HL-60/S4 treated with retinoic acid at 250 ng/mL for 4 days and 3 days (cell line): ENCODE results near the gene TDP1.
"Not testable (repeated sequence)": the region's sequence is repeated elsewhere in the genome, so short reads cannot be mapped to it uniquely, and the experiment has no call there.

Source experiments
- in situ Hi-C: fragments of 300-500 bp; cut with MboI; formaldehyde crosslinking; loops from 2 replicates; pipeline ENCODE4 v1.7.0; 2022; ENCODE audit warnings: low sequenced_read_pairs

TDP1 gene

DNA sequence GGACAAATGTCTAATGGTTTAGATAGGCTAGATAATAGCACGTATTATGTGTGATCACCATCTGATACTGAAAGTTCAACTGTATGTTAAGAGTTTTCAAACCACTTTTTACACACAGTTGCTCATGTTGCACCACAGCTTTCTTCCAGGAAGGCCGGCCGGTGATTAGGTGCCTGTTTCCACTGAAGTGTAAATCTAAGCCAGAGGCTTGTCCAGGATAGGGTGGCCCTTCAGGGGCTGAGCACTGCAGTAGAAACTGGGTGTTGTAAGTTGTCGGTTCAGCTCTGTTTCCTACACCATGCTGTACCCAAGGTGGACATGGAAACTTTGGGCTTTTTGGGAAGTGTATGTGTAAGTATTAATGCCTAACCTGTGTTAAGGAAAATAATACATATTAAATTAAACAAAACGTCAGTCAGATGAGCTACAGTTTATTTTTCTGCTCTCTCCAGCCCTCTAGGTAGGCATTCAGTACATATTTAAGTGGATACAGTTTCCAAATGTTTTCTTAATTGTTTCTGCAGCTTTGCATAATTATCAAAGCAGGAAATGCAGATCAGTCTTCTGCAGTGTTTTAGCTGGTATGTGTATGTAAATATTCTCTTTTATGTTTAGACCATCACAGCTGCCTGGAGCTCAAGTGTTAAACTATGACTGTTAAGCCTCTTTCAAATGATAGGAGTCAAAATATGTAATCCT is 30.9 kb downstream of the TDP1 start:
- in situ Hi-C loops = loop anchor here (25.0 kb wide), 1 partner anchor 251 kb away; no protein-coding TSS in a partner anchor

DNA sequence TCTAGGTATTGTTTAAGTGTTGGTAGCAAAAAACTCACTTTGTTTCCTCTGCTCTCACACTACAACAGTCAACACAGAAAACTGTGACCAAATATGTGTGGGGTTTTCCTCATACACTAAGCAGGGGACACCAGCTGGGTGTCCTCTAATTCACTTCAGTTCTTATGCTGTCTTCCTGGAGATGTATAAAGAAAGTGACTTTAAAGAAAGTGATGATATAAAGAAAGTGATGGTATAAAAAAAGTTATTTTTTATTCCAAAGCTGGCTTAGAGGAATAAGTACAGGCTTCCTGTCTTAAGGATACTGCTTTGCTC is 31.4 kb downstream of the TDP1 start:
- in situ Hi-C loops = loop anchor here (25.0 kb wide), 1 partner anchor 250 kb away; no protein-coding TSS in a partner anchor

DNA sequence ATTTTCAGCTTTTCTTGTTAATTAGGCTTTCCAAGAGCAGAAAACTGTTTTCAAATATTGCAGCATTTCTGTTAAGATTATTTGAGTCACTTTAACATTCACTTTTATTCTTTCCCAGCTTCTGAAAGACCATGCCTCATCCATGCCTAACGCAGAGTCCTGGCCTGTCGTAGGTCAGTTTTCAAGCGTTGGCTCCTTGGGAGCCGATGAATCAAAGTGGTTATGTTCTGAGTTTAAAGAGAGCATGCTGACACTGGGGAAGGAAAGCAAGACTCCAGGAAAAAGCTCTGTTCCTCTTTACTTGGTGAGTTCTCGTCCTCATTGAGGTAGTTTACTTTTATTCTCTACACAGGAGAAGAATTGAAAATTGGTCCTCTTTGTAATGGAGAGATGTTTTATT is 33.1 kb downstream of the TDP1 start:
- in situ Hi-C loops = loop anchor here (25.0 kb wide), 1 partner anchor 249 kb away; no protein-coding TSS in a partner anchor

DNA sequence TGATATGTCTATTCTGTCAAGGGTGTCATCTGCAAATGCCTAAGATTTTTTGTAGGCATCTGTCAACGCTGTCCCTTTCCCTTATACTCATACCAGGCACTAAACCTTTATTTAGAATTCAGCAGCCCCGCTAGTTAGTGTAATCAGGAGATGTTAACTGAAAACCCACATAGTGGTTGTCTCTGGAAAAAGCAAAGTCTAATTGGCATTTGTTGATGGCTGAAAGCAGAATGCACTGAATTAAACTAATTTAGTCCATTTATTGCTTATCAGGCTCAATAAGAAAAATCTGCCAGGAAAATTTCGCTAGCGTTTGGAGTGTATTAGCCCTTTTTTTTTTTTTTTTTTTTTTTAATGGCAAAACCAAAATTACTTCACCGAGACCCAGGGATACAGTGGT is 34.5 kb downstream of the TDP1 start:
- in situ Hi-C loops = loop anchor here (25.0 kb wide), 1 partner anchor 247 kb away; no protein-coding TSS in a partner anchor

DNA sequence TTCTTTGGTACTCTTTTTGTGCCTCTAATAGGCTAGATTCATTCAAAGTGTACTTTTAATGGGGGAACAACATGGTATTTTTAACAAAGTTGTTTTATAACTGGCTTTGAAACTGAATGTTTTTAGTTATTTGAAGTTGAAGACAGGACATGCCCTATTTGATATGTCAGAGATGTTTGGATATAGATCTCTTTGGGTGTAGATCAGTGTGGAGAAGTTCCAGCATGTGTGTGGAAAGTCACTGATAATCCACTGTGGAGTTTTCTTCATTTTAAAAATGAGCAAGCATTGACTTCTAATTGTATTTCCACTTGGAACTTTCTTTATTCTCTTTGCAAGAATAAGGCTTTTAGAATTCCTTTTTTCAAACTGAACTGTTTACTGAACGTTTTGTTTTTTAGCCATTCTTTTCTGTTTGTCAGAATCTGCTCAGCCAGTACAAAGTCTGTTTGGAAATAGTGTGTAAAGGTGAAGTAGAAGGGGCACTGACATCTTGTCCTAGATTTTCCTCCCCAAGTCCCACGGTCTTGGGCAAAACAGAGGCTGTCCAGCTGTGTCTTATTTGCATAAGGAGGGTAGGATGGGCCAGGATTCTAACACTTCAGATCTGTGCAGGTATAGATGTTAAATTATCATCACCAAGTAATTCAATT is 35.0 kb downstream of the TDP1 start:
- in situ Hi-C loops = loop anchor here (25.0 kb wide), 1 partner anchor 247 kb away; no protein-coding TSS in a partner anchor

DNA sequence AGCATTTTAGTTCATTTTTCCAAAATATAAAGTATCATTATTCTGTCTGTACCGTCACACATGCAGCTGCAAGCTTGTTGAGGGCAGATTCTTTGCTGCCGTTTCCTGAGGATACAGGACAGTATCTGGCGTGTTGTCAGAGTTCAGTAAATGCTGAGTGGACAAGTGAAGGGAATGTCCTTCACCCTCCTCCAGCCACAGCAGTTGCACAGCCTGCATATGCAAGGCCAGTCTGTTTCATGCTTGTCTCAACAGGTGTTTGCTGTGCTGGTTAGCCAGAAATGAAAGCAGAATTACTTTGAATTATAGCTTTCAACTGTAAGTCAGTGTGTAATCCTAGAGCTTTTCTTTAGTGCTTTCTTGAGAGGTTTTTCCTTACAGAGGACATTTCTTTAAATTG is 36.5 kb downstream of the TDP1 start:
- in situ Hi-C loops = loop anchor here (25.0 kb wide), 1 partner anchor 245 kb away; no protein-coding TSS in a partner anchor

DNA sequence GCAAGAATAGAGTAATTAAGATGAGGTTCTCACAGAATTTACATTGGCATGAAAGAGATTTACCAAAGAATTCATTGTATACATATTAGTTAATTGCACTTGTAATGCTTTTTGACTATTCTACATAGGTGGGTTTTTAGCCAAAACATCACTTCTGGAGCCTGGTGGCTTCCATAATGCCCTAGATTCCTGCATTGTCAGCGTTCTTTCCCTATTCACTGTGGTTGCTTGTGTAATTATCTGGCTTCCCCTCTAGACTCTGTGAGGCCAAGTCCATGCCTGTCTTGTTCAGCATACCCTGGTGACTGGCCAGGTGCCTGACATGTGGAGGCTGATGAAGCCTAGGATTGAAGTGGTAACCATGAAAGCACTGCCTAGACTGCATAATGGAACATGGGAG is 41.2 kb downstream of the TDP1 start:
- in situ Hi-C loops = loop anchor here (25.0 kb wide), 1 partner anchor 240 kb away; no protein-coding TSS in a partner anchor

DNA sequence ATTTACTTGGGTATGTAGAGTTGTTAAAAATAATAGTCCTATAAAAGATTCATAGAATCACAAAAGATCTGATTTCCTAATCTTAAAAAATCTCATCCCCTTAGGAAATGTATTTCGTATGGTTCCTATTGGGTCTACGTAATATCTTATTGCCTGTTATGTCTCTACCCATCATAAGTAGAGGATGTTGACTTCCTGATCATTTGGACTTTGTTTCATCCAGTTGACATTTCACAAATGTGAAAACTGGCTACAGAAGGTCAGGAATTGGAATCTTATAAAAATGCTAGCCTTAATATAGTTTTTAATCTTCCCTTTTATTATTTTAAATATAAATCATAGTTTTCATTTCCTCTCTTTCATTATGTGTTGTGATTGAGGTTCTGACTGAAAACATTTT is 45.2 kb downstream of the TDP1 start:
- in situ Hi-C loops = no loop called here

DNA sequence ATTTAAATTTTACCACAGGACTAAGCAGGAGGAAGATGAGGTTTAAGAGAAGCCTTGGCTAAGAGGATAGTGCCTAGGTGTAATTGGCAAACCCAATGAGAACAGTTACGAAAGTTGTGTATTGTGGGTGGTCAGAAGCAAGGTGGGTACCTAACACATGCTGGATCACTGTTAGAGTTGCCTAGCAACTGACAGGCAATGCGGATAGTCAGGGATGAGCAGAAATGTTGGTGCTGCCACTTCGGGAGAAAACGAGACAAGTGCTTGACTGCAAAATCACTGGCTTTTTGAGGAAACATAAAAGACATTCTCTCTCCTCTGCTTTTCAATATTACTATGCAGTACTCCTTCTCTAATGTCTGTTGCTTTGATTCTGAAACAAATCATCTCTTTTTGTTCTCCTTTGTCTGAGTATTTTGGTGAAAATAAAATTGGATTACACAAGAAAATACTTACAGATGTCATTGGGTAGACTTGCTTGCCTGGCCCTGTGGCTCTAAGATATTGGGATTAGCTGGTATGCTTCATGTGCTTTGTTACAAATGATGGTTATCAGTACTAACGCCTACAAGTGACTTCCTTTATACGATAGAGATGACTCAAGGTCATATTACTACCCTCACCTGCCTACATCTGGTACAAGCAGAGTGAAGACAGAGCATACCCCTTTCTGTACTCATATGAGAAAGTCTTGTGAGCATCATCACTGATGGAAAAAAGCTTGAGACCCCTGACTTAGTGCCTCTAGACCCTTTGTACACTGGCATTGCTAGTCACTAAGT is 48.0 kb downstream of the TDP1 start:
- in situ Hi-C loops = no loop called here

DNA sequence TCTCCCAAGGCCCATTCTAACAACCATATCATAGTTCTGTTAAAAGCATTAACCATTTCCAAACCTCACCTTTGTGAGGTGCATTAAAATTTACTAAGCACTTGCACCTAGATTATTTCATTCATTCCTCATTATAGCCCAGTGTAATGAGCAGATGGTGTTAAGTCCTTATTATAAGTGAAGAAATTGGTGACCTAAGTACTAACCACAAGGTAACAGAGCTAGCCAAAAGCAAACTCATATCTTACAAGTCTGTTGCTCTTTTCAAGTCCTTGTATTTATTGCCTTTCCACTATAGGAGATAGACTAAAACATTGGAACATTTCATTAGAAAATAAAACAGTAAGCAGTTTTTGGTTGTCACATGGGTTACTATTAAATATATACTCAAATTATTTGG is 49.7 kb downstream of the TDP1 start:
- in situ Hi-C loops = no loop called here

DNA sequence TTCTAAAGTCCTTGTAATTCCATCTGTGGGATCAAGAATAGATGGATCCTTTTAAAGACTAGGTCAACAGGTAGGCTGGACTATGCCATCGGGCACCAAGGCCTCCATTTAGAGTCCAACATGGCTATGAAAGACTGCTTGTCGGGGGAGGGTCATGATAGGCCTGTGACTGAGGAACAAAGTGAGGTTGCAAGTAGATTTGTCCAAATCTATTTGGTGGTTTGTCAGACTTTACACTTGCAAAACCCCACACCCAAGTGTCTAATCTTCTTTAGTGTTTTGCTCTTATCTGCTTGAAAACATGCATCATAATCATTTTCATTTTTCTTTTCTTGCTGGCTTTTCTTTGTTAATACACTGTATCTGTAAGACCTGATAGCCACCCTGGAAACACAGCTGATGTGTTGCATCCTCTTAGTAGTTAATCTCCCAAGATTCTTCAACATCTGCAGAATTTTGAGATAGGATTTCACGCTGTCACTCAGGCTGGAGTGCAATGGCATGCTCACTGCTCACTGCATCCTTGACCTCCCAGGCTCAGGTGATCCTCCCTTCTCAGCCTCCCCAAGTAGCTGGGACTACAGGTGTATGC is 50.3 kb downstream of the TDP1 start:
- in situ Hi-C loops = no loop called here

DNA sequence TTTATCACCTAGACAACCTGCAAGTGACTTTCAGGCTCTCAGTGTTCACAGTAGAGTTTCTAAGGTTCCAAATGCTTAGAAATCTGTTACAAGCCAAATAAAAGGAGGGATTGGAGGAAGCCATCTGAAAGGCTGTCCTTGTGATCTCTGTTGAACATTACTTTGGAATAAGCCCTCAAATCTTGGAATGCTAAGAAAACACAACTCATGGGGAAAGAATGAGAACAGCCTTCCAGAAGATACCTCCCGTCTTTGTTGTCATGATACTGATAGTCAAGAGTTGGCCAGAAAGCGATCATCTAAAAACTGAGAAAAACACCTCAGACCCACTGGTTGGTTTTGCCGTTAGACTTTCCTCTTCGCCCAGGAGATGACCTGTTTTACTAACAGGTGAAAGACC is 61.6 kb downstream of the TDP1 start:
- in situ Hi-C loops = no loop called here

DNA sequence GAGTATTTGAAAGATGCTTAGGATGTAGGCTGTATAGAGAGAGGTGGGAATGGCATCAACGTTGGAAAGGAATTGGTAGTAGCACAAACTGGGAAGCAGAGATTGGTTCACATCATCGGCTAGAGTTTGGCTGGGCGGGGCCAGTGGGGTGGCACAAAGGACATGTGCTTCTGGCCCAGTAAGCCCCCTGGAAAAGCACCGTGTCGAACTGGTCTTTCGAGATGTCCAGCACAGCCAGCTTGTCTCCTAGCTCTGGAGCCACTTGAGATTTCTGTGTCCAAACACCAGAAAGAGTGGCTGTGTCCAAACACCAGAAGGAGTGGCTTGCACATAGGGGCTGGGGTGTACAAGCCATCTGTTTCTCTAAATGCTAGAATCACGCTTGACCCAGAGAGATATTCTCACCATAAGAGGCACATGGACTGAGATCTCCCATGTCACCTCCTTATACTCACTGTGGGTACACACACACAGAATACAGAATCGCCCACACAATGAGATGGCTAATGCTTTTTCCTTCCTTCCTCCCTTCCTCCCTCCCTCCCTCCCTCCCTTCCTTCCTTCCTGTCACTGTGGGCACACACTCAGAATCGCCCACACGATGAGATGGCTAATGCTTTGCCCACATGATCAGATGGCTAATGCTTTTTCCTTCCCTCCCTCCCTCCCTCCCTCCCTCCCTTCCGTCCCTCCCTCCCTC is 64.2 kb downstream of the TDP1 start:
- in situ Hi-C loops = no loop called here

DNA sequence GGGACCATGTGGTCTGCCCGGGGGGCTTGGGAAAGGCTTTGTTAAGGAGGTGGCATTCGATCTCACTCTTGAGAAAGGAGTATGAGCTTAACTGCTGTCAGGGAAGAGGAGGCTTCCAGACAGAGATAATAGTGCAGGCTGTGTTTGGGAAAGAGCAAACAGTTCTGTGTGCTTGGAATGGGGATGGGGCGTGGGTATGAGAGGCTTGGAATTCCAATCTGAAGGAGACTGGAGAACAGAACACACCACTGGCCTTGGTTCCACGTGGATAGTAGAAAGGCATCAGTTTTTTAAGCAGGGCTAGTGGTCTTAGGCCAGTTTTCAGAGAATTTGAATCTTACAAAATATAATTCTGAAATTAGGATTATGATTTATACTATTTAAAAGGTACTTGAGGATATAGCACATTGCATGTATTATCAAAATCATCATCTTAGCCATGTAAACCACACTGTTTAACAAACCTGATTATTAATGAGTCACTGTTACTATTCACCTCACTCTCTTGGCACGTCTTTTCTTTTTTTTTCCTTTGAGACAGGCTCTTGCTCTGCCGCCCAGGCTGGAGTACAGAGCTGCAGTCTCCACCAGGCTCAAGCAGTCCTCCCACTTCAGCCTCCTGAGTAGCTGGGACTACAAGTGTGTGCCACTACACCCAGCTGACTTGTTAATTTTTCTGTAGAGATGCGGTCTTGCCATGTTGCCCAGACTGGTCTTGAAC is 67.6 kb downstream of the TDP1 start:
- in situ Hi-C loops = no loop called here

DNA sequence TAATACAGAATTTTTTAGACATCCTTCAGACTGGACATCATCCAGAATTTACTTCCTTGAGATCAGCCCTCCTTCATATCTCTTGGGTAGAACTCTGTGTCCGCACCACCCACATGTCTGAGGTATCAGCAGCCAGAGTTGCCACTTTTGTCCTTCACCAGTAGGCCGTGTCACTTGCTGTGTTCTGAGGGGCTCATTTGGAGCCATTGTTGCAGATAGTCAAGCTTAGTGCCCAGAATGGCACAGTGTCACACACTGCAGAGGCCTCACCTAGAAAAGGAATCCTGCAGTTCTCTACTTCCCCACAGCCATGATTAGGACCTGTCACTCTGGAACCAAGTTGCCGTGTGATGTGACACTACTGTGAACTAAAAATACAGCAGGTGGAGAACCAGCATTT is 69.2 kb downstream of the TDP1 start:
- in situ Hi-C loops = no loop called here

DNA sequence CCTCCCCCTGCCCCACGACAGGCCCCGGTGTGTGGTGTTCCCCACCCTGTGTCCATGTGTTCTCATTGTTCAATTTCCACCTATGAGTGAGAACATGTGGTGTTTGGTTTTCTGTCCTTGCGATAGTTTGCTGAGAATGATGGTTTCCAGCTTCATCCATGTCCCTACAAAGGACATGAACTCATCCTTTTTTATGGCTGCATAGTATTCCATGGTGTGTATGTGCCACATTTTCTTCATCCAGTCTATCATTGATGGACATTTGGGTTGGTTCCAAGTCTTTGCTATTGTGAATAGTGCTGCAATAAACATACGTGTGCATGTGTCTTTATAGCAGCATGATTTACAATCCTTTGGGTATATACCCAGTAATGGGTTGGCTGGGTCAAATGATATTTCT is 70.9 kb downstream of the TDP1 start:
- in situ Hi-C loops = not testable (repeated sequence)

DNA sequence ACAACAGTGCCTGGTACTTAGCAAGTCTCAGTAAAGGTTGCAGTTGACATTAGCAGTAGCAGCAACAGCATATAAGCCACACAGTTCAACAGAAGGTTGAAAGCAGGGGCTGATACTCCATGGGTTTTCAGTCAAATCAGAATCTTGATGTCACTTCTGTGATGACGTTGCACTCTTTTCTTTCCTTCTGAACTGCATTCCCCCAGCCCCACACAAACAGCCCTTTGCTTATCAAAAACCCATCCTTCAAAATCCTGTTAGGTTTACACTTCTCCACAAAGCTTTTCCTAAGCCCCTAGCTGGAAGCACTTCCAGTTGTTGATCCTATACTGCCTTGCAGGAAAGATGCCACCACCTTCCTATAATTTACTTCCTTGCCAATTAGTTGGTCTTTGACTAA is 72.1 kb downstream of the TDP1 start:
- in situ Hi-C loops = no loop called here

DNA sequence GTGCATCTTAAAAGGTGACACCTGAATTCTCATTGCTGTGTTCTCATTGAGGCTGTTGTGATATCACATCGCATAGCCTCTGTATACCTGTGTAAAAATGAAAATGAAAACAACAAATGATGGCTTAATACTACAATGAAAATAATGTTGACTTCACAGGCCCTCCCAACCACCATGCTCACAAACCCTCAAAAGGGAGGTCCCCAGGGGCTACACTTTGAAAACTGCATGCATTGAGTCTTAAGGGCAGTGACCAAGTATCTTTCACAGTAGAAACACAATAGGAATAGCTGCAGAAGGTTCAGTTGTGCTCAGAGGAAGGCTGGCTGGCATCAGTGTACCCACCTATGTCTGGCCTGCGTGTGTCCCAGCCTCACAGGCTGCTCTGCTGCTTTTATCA is 78.4 kb downstream of the TDP1 start:
- in situ Hi-C loops = no loop called here

DNA sequence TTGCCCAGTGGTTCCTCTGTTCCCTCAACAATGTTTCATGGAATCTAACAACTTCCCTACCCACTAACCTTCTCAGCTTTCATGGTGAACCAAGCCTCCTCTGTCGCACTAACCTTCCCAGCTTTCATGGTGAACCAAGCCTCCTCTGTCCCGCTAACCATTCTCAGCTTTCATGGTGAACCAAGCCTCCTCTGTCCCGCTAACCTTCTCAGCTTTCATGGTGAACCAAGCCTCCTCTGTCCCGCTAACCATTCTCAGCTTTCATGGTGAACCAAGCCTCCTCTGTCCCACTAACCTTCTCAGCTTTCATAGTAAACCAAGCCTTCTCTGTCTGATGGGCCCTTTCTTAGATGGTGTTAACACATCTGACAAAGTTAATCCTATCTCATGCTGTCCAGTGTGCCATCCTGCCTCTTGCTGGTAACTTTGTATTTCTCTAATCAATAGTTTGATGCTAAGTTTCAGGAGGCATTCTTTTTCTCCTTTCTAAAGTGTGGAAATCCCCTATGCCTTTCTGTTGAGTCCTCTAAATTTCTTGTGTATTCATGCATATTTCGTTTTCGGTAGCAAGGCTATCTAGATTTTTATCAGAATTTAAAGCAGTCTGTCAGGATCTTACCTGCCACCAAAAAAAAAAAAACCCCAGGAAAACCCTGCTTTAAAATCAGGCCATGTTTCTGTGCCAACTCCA is 79.3 kb downstream of the TDP1 start:
- in situ Hi-C loops = no loop called here
